Epithelial cell of esophagus (primary cell): ENCODE results near the gene MAOA.
"Not testable (repeated sequence)": the region's sequence is repeated elsewhere in the genome, so short reads cannot be mapped to it uniquely, and the experiment has no call there.

Source experiments
- DNase-seq: peaks from one replicate; pipeline ENCODE4 v3.0.0; 2010; ENCODE audit warnings: low read depth
- H3K4me3 ChIP-seq: 2 replicates; pipeline ENCODE4 v1.5.1; 2011; ENCODE audit warnings: mild to moderate bottlenecking, low read length, control low read depth
- CTCF ChIP-seq: IDR thresholded peaks from 2 replicates; pipeline ENCODE4 v1.5.1; 2011; ENCODE audit warnings: low read depth, mild to moderate bottlenecking, low read length, control low read depth, inconsistent platforms; ENCODE audit not compliant: insufficient read depth; ENCODE audit errors: missing control alignments

The MAOA gene

GRCh38 chrX:43720961-43721360 is 64.9 kb downstream of the MAOA start:
- no peak for DNase-seq
- no peak overlapping the region for H3K4me3 ChIP-seq
- no peak for TF ChIP-seq CTCF

- not testable (repeated sequence) for H3K4me3 ChIP-seq, DNase-seq
These were observed 69.1 kb downstream of the MAOA start for GRCh38 chrX:43725227-43725626.

- not testable (repeated sequence) for DNase-seq, H3K4me3 ChIP-seq
These were observed 71.2 kb downstream of the MAOA start for GRCh38 chrX:43727254-43727653.

- no peak for DNase-seq
- no peak overlapping the region for H3K4me3 ChIP-seq
These were observed 71.9 kb downstream of the MAOA start for GRCh38 chrX:43728002-43728401.

GRCh38 chrX:43728966-43729365 is 72.9 kb downstream of the MAOA start:
- TF ChIP-seq CTCF: no peak
- H3K4me3 ChIP-seq: no peak overlapping the region
- DNase-seq: no peak

More at GRCh38 chrX:43728002-43728401, 71.9 kb downstream of the MAOA start:
- TF ChIP-seq CTCF: no peak

- no peak for TF ChIP-seq CTCF
- DNase-seq: no peak
- no peak overlapping the region for H3K4me3 ChIP-seq
These were observed 75.0 kb downstream of the MAOA start for GRCh38 chrX:43731086-43731485.

- no peak overlapping the region for H3K4me3 ChIP-seq
- DNase-seq: no peak
- no peak for TF ChIP-seq CTCF
These were observed 77.6 kb downstream of the MAOA start for GRCh38 chrX:43733699-43734098.

- TF ChIP-seq CTCF: no peak
- no peak overlapping the region for H3K4me3 ChIP-seq
- DNase-seq: no peak
These were observed 78.3 kb downstream of the MAOA start for GRCh38 chrX:43734444-43734843.
